GM19324 (cell line): ENCODE data around the gene ANKRD6.

Experiments
- ATAC-seq: cut with Tn5 transposase; IDR thresholded peaks from one replicate; pipeline ENCODE4 v1.9.1; 2021; ENCODE audit warnings: mild to moderate bottlenecking, moderate library complexity; ENCODE audit not compliant: unreplicated experiment, low FRiP score

Gene ANKRD6

GRCh38 chr6:89505847-89506246 is 72.9 kb downstream of the ANKRD6 start:
- ATAC-seq: no peak

- no peak for ATAC-seq
Measured at GRCh38 chr6:89506716-89507617, 74.0 kb downstream of the ANKRD6 start.

- ATAC-seq: no peak
Measured at GRCh38 chr6:89508755-89509563, 76.0 kb downstream of the ANKRD6 start.

GRCh38 chr6:89509777-89510281 is 76.9 kb downstream of the ANKRD6 start:
- no peak for ATAC-seq

- no peak for ATAC-seq
Measured at GRCh38 chr6:89510393-89510792, 77.4 kb downstream of the ANKRD6 start.

GRCh38 chr6:89518352-89519055 is 85.6 kb downstream of the ANKRD6 start:
- ATAC-seq: no peak

GRCh38 chr6:89520736-89521135 is 87.8 kb downstream of the ANKRD6 start:
- no peak for ATAC-seq

- ATAC-seq: no peak
Measured at GRCh38 chr6:89522778-89523177, 89.8 kb downstream of the ANKRD6 start.

- ATAC-seq: no peak
Measured at GRCh38 chr6:89525786-89526562, 93.0 kb downstream of the ANKRD6 start.

GRCh38 chr6:89526563-89526869 is 93.6 kb downstream of the ANKRD6 start:
- no peak for ATAC-seq

- no peak for ATAC-seq
Measured at GRCh38 chr6:89527634-89528033, 94.7 kb downstream of the ANKRD6 start.

- no peak for ATAC-seq
Measured at GRCh38 chr6:89528866-89529265, 95.9 kb downstream of the ANKRD6 start.

GRCh38 chr6:89530982-89531381 is 98.0 kb downstream of the ANKRD6 start:
- no peak for ATAC-seq

GRCh38 chr6:89536231-89536630 is 103.3 kb downstream of the ANKRD6 start:
- ATAC-seq: no peak

GRCh38 chr6:89539779-89540178 is 106.8 kb downstream of the ANKRD6 start:
- no peak for ATAC-seq

- ATAC-seq: peak; percentile 80
Measured at GRCh38 chr6:89542081-89542857, 109.3 kb downstream of the ANKRD6 start.

- ATAC-seq: peak; percentile 27
Measured at GRCh38 chr6:89542866-89543265, 109.9 kb downstream of the ANKRD6 start.

GRCh38 chr6:89547281-89547680 is 114.3 kb downstream of the ANKRD6 start:
- no peak for ATAC-seq

- ATAC-seq: no peak
Measured at GRCh38 chr6:89553431-89553830, 120.5 kb downstream of the ANKRD6 start.
